Osteoblast (primary cell): ENCODE results near the gene FARS2. TPM values are rescaled to one million over a fixed set of nuclear protein-coding genes. Genes with fewer than 3 reads are reported as not detected.

Source experiments
- DNase-seq: peaks from one replicate; pipeline ENCODE4 v3.0.0; 2011; ENCODE audit warnings: low spot score, mixed read lengths; ENCODE audit not compliant: insufficient read length; ENCODE audit errors: missing footprints
- H2AFZ ChIP-seq: 2 replicates; pipeline ENCODE4 v1.6.0; 2011; ENCODE audit warnings: mild to moderate bottlenecking, low read length
- H3K27ac ChIP-seq: 2 replicates; pipeline ENCODE4 v1.5.1; 2011; ENCODE audit warnings: mild to moderate bottlenecking, low read depth, low read length, moderate library complexity
- H3K27me3 ChIP-seq: 2 replicates; pipeline ENCODE4 v1.6.0; 2012; ENCODE audit warnings: mild to moderate bottlenecking, control low read depth, inconsistent platforms, low read length, moderate library complexity; ENCODE audit not compliant: insufficient read depth
- H3K36me3 ChIP-seq: 2 replicates; pipeline ENCODE4 v1.5.1; 2011; ENCODE audit warnings: mild to moderate bottlenecking, low read length, control low read depth, moderate library complexity; ENCODE audit not compliant: insufficient read depth
- H3K4me1 ChIP-seq: 2 replicates; pipeline ENCODE4 v1.5.1; 2011; ENCODE audit warnings: mild to moderate bottlenecking, low read length, control low read depth, moderate library complexity; ENCODE audit not compliant: insufficient read depth
- H3K4me2 ChIP-seq: 2 replicates; pipeline ENCODE4 v1.6.0; 2011; ENCODE audit warnings: mild to moderate bottlenecking, low read length; ENCODE audit not compliant: insufficient read depth
- H3K4me3 ChIP-seq: fragments of 200-600 bp; sonication (generic); 3 replicates; pipeline ENCODE4 v1.5.1; 2012; ENCODE audit warnings: mild to moderate bottlenecking, low read length, inconsistent platforms; ENCODE audit not compliant: insufficient read depth
- H3K79me2 ChIP-seq: 2 replicates; pipeline ENCODE4 v1.6.0; 2012; ENCODE audit warnings: mild to moderate bottlenecking, low read length, control low read depth, inconsistent platforms; ENCODE audit not compliant: insufficient read depth
- H3K9me3 ChIP-seq: 2 replicates; pipeline ENCODE4 v1.5.1; 2011; ENCODE audit warnings: low read depth, low read length, control low read depth
- H4K20me1 ChIP-seq: 2 replicates; pipeline ENCODE4 v1.6.0; 2012; ENCODE audit warnings: mild to moderate bottlenecking, low read length, control low read depth; ENCODE audit not compliant: insufficient read depth
- total RNA-seq: library from RNA; depleted of rRNA; stranded (reverse); fragments of >200 nt; gene quantifications from 2 replicates; pipeline ENCODE4 v1.2.3, GENCODE V29; 2012
- TF ChIP-seq, protein P1 (sequence below): IDR thresholded peaks from 2 replicates; pipeline ENCODE4 v1.5.1; 2011; ENCODE audit warnings: mild to moderate bottlenecking, low read depth, low read length, moderate library complexity; ENCODE audit errors: extremely low read depth

FARS2 gene
- total RNA-seq, 1 donor = 29.7 TPM

DNA sequence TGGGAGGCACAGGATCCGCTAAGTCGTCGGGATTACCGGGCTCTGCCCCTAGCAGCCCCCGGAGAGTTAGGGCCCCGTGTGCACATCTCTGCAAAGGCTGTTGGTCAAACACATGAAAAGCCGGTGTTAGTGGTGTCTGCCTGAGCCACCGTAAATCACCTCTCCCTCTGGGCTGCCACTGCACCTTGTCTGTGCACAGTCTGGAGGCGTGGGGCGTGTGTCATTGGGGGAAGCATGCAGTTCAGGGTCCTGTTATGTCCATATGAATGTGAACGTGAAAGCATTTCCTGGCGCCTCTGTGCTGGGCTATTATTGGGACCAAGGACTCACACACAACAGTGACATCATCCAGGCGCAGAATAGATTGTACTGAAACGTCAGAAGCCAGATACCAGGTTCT lies 439.9 kb downstream of the FARS2 start:
- no peak for DNase-seq
- Histone ChIP-seq H3K4me2 (no peak overlapping the region), H4K20me1 (no peaks in the 10 kb centered on the region), H2AFZ (no peak overlapping the region), H3K4me1 (no peaks in the 10 kb centered on the region), H3K4me3 (no peak overlapping the region), H3K27ac (no peak overlapping the region), H3K9me3 (no peaks in the 10 kb centered on the region), H3K36me3 (no peaks in the 10 kb centered on the region), H3K79me2 (no peaks in the 10 kb centered on the region), H3K27me3 (no peaks in the 10 kb centered on the region)
- TF ChIP-seq, protein P1, sequence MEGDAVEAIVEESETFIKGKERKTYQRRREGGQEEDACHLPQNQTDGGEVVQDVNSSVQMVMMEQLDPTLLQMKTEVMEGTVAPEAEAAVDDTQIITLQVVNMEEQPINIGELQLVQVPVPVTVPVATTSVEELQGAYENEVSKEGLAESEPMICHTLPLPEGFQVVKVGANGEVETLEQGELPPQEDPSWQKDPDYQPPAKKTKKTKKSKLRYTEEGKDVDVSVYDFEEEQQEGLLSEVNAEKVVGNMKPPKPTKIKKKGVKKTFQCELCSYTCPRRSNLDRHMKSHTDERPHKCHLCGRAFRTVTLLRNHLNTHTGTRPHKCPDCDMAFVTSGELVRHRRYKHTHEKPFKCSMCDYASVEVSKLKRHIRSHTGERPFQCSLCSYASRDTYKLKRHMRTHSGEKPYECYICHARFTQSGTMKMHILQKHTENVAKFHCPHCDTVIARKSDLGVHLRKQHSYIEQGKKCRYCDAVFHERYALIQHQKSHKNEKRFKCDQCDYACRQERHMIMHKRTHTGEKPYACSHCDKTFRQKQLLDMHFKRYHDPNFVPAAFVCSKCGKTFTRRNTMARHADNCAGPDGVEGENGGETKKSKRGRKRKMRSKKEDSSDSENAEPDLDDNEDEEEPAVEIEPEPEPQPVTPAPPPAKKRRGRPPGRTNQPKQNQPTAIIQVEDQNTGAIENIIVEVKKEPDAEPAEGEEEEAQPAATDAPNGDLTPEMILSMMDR = no peak

GRCh38 chr6:5704708-5705107 lies 443.4 kb downstream of the FARS2 start:
- no peaks in the 10 kb centered on the region for H3K79me2 ChIP-seq
- H2AFZ ChIP-seq = no peak overlapping the region
- no peaks in the 10 kb centered on the region for H3K36me3 ChIP-seq
- H3K4me1 ChIP-seq = no peaks in the 10 kb centered on the region
- no peak overlapping the region for H3K4me2 ChIP-seq
- no peaks in the 10 kb centered on the region for H3K9me3 ChIP-seq
- H4K20me1 ChIP-seq = no peaks in the 10 kb centered on the region
- no peaks in the 10 kb centered on the region for H3K27me3 ChIP-seq
- TF ChIP-seq, protein P1 = no peak
- no peak overlapping the region for H3K27ac ChIP-seq
- H3K4me3 ChIP-seq = no peak overlapping the region
- no peak for DNase-seq

DNA sequence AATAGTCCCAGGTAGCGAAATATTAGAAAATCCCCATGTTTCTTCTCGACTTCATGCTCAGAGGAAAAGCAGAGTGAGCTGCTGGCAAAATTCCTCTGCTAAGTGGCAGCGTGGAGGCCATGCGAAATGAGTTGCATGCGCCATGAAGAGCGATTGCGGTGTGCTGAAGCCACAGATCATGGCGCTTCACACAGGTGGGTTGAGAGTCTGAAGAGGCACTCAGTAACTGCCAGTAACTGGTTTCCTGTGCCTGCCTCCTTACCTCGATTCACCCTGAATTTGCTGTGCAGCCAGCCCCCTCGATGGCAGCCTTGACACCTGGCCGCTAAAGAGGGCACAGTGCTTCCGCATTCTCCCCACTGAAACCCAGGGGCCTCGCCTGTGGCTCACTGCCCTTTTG lies 443.9 kb downstream of the FARS2 start:
- no peaks in the 10 kb centered on the region for H3K27me3 ChIP-seq
- no peak overlapping the region for H2AFZ ChIP-seq
- no peaks in the 10 kb centered on the region for H3K36me3 ChIP-seq
- H3K27ac ChIP-seq = no peak overlapping the region
- H3K9me3 ChIP-seq = no peaks in the 10 kb centered on the region
- no peak overlapping the region for H3K4me3 ChIP-seq
- DNase-seq = no peak
- no peaks in the 10 kb centered on the region for H4K20me1 ChIP-seq
- TF ChIP-seq, protein P1 = no peak
- no peaks in the 10 kb centered on the region for H3K79me2 ChIP-seq
- no peaks in the 10 kb centered on the region for H3K4me1 ChIP-seq
- H3K4me2 ChIP-seq = no peak overlapping the region

DNA sequence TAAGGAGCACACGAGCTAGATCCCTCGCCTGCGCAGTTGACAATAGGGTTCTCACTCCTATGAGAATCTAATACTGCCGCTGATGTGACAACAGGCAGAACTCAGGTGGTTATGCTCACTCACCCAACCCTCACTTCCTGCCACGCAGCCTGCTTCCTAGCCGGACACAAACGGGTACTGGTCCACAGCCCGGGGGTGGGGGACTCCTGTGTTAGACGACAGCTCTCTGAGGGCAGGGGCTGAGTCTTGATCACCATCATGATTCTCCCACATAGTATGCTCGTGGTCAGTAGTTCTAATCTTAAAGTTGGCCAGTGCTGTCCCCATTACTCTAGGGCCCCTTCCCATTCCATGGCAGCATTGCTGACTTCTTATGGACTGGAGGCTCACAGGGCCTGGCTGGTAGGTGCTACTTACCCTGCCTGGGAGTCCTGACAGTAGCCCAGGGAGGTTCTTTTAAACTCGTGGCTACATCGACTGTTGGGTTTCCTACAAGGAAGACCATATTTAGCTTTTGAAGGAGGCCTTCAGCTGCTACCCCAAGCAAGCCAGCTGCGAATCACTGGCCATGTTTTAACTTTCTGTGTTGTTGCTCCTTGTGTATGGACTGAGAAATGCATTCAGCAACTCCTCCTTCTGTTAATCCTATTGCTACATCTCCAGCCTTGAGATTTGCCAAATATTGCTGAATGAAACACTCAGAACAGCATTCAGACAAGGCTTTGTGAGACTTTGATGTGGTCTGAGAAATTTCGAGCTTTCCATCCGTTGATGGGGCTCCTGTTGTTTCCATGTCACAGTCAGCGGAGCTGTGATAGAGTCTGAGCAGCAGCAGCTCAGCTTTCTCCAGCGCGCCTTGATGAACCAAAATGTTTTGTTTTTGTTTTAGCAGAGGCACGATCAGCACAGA lies 445.1 kb downstream of the FARS2 start:
- H3K79me2 ChIP-seq = no peaks in the 10 kb centered on the region
- no peaks in the 10 kb centered on the region for H3K36me3 ChIP-seq
- H3K27me3 ChIP-seq = no peaks in the 10 kb centered on the region
- DNase-seq = peak; percentile 67
- no peak overlapping the region for H2AFZ ChIP-seq
- no peak overlapping the region for H3K27ac ChIP-seq
- TF ChIP-seq, protein P1 = no peak
- no peak overlapping the region for H3K4me3 ChIP-seq
- H3K4me2 ChIP-seq = no peak overlapping the region
- H4K20me1 ChIP-seq = no peaks in the 10 kb centered on the region
- no peaks in the 10 kb centered on the region for H3K4me1 ChIP-seq
- no peaks in the 10 kb centered on the region for H3K9me3 ChIP-seq
